NOMO-1 (cell line): ENCODE data around the gene POU6F1.

Source experiments
- DNase-seq, 2 experiments: peaks; one replicate each; lab custom pipeline; 2025; ENCODE audit not compliant: unreplicated experiment in 2 of 2; lab: John Stamatoyannopoulos, UW

The POU6F1 gene

DNA sequence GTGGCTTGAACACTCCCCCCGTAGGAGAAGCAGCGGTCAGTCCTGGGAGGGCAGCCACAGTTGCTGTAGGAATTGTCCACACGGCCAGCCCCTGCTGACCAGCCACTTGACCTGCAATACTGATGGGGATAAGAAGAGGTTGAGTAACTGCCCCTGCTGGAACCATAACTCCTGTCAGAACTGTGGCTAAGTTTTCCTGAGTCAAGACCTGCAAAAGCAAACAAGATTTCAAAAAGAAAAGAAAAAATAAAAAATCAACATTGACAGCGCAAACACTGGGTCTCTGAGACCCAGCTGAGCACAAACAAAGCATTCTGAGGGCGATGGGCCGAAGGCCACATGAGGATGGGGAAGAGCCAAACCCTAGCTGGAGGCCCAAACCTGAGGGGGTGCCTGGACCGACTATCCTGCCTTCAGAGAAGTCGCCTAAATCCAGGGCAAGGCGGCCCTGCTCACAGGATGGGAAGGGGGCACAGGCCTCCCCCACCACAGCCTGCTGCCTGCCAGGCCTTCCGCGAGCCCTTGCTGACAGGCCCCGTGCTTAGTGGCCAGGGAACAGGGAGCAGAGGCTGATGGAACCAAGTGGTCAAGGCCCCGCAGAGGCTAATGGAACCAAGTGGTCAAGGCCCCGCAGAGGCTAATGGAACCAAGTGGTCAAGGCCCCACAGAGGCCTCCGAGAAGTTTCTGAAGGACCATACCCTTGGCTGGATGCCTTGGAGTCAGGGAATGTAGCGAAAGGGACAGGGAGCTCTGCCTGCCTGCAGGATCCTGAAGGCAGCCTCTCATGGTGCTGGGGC lies 19.1 kb downstream of the POU6F1 start:
- no peak for DNase-seq

DNA sequence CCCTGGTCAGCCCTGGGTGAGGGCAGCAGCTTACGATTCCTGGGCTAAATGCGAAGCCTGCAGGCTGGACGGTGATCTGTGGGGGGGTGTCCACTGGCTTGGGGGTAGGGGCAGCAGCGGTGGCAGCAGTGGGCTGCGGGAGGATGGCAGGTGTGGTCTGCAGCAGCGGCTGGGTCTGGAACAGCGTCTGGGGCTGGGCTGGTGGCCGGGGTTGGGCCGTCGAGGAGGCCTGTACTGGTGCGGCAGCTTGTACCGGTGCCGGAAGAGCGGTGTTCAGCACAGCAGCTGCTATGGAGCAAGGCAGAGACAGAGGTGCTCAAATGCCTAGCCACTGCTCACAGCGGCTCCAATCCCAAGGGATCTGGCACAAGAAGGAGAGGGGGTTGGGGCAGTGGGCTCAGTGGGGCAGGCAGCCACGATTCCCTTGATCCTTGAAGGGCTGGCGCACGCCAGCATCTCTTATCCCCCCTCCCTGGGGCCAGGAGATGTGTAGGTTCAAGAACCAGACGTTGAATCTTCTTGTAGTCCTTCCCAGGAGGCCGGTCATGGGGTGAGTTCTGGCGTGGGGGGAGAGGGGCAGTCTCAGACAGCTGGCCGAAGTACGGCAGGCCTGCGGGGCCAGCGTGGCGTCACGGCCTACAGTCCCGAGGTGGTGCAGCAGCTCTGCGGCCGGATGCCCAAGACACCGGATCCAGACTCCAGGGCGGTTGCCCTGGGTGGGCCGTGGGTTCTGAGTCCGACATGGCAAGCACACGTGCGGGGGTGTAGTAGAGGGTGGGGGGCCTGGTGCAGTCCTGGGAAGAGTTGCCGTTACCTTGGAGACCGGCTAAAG lies 19.9 kb downstream of the POU6F1 start:
- no peak for DNase-seq

DNA sequence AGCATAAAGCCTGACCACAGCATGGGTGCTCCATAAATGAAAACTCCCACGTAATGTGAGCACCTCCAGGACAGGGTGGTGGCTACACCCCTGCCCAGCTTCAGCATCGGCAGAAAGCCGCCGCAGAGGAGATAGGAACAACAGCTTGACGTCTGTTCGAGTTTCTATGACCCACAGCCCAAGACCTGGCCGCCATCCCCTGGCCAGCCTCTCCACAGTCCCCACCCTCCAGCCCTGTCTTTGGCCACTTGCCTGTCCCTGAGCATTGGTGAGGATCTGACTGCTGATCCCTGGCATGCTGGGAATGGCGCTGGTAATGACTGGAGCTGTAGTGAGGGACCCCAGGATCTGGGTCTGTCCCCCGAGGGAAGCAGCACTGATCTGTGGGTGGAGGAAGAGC lies 21.3 kb downstream of the POU6F1 start:
- no peak for DNase-seq

DNA sequence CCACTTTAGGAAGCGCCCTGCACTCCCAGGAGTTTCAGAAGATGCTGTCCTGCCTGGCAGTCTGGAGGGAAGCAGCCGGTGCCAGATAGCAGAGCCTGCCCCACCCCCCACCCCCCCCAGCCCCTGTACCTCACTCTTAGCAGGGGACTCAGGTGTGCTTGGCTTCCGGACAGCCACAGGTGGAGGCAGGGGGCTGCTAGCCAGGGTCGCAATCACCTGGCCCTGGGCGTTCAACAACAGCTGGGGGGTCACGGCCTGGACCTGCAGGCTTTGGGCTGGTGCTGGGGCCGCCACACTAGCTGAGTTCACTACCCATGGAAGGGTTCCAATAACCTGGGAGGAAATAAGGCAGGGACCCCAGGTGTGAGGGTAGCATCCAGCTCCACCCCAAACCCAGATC lies 22.0 kb downstream of the POU6F1 start:
- DNase-seq, result no peak

DNA sequence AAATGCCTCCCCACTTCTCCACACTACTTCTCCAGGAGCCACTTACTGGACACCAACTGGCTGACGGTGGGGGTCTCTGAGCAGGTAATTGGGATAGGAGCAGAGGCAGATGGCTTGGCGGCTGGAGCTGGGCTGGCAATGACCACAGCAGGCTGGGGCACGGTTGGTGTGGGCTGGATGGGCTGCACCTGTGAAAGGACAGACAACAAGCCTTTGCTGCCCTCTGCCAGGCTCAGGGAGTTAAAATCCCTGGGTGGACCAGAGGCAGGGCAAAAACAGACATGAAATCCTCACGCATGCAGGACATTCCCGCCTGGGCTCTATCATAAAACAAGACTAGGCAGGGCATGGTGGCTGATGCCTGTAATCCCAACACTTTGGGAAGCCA lies 25.6 kb downstream of the POU6F1 start:
- DNase-seq, result no peak

DNA sequence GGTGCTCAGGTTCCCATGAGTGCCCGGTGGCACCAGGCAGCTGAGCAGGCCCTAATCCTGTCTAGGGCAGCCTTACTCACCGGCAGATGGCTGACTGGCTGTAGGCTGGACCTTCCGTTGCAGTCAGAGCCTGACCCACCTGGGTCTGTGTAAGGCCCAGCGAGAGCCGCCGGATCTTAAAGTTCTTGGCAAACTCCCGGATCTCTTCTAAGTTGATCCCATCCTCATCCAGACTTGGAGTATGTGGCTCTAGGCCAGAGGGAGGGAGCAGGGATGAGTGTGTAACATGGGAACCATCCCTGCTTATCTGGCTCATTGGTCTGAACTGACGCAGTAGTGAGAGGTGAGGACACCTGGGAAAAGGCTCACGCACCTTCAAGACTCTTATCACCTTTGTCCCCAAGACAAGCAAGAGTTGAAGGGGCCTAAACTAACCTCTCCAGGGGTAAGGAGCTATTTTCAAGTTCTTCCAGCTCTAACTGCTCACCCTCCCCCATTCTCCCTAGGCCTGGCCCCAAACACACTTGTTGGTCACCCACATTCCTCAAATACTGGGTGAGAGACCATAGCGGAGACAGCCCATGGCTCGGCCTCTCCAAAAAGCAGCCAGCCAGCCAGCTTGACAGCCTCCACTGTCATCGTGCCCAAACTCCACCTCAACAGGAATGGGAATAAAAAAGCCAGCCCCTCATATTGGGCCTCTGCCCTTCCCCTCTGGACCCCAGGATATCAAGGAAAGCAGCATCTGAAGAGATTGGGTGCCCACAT lies 26.2 kb downstream of the POU6F1 start:
- DNase-seq, result no peak

DNA sequence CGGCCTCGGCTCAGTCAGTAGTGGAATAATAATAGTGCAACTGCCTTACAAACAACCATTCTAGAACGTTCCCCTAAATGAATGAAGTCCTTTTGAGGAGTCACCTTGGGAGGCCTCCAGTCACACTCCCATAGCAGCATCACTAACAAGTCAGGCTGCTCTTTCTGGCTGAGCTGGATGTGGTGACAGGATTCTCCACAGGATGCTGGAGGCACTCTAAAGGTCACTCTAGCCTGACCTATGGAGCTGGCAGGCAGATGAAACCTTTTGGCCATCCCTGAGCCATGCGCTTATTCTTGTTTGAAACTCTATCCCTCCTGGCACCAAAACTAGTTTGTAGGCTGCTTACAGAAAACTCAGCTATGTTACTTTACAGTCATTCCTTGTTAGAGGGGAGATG lies 27.0 kb downstream of the POU6F1 start:
- no peak for DNase-seq

DNA sequence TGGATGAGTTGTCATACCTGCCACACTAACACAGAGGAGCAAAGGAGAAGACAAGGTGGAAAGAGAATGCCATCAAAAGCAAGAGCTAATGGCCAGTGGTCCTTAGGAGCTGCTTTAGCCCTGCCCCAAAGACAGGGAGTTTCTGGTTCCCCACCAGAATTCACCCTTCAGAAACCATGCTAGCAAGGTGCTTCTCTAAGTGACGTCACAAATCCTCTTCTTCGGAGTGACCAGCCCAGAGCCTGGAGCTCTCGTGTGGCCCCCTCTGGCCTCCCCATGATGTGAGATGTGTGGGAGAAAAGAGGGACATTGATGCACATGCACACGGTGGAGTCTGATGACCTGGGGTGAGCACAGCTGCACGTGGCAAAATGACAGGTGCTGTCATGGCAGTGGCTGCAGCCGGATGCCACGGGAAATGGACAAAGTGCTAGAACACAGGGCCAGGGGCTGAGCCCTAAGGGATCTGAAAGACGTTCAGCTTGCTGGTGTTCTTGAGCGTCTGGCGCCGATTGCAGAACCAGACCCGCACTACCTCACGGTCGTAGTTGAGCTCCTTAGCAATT lies 28.0 kb downstream of the POU6F1 start:
- DNase-seq, result no peak

DNA sequence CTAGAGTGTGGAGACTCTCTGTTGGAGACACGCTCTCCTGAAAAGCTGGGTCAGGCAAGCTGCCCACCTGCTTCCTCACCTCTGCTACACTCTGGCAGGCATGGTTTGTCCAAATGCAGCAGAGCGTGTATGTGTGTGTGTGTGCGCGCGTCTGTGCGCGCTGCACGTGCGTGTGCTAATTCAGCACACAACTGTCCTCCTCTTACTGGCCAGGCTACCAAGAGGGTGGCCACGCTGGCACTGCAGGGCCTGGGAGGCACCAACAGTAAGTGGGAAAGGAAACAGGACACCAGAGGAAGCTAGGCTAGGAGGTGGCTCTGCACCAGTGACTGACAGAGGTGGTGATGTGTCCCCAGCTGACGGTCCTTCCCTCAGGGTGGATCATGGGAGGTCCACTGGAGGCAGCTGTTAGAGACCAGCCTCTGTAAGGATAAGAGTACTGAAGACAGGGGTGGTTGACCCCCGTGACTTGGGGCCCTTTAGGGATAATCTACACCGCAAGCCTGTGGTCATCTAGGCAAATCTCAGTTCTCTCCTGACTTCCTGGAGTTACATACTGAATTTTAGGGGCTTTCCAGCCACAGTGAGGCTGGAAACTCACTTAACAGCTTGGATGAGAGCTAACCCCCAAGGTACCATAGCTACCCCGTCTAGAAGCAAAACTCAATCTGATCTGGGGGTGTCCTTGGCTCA lies 29.4 kb downstream of the POU6F1 start:
- no peak for DNase-seq

DNA sequence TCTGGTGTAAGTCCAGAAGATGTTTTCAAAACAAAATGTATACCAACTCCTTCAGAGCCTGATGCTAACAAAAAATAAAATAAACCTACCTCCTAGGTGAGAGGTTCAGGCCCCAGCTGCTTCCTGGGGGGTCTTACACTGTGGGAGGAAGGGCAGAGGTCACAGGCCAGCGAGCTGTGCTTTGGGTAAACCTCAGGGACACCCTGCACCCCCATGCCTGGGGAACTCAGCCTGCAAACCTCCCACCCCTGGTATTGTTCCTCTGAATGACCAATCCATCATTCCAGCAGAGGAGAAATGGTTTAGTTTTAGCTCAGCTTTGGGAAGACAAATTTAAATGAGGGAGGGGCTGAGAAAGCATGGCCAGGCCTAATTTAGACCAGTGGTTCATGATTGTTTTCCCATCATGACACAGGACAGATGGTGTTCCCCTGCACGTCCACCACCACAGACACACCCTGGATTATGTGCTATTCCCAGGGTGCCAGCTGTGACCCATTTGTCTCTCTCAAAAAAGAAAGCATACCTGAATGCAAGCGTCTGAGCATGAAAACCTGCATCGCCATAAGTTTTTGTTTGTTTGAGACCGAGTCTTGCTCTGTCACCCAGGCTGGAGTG lies 30.4 kb downstream of the POU6F1 start:
- no peak for DNase-seq

DNA sequence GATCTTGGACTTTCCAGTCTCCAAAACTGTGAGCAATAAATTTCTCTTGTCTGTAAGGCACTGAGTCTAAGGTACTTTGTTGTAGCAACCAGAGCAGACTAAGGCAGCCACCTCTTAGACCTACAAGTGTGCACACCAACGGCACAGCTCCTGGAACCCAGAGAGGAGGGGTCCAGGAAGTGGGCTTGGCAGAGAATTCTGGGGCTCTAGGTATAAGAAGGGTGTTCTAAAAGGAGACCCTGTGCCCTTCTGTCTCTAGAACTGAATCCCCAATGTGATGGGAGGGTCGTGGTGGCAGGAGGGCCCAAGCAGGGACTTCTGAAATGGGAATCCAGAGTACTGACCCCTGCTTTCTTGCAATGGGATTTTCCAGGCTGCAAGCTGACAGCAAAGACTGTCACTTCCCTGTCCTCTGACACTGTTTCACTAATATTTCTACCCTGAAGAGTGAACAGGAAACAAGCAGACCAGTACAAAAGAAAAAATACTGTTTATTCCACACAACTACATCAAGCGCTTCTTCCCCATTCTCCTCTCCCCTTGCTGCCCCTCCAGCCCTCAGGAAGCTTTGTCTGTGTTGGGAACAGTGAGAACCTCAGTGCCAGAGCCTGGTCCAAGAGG lies 31.3 kb downstream of the POU6F1 start:
- no peak for DNase-seq

DNA sequence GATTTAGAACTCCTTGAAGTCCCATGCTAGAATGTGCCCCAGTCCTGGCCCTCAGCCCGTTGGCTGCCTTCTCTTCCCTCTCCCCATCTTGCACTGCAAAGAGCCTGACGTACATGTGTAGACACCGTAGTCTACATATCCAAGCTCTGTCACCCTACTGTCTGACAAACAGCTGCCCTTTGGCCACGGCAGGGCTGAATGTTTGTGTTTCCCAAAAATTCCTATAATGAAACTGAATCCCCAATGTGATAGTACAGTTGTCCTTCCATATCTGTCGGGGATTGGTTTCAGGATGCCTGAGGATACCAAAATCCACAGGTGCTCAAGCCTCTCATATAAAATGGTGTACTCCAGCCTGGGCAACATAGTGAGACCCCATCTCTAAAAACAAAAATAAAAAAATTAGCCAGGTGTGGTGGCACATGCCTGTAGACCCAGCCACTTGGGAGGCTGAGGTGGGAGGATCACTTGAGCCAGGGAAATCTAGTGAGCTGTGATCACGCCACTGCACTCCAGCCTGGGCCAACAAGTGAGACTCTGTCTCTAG lies 32.6 kb downstream of the POU6F1 start:
- no peak for DNase-seq

DNA sequence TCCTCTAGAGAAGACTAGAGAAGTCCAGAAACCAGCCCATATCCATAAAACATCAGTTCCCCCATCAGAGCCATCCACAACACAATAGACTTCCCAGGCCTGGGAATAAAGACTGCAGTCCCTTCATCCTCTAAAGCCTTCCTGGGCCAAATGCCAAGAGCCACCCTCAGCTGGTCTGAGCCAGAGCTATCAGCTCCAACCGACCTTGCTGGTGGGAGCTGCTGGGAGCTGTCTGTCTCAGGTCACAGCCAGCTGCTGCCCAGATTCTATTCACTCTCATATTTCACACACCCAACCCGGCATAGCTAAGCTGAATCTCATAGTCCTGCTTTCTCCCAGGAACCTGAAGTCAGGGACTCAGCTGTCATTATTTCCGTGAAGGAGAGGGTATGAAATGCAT lies 34.0 kb downstream of the POU6F1 start:
- no peak for DNase-seq

DNA sequence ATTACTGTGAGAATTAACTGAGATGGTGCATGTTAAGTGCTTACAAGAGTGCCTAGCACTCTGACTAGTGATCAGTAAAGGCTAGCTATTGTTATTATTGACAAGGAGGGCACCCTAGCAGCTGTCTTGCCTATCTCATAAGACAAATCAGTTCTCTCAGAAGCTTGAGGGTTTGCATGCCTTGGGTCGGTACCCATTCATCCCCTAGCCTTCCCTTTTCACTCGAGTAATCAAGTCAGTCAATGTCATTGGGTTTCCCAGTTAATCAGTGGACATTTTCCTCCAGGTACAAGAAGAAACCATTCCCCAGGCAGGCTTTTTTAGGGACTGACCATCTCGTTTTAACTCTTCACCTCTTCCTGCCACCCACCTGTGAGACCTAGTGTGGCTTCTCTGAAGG lies 34.5 kb downstream of the POU6F1 start:
- DNase-seq, result no peak

DNA sequence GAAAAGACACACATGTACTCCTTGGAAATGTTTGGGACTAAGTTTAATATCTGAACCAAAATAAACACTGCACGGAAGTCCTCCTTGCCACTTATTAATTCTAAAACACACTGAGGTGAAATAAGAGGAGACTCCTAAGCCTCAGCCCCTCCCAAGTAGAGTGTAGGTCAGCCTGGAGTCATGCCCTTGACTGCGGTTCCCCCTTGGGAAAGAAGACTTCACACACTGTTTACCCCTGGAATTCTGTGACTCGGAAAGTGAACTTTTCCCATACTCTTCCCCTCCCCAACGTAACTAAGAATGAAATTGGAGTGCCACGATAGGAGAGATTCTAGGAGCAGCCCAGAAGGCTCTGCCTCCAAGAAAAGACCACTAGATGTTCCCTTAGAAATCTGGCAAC lies 36.3 kb downstream of the POU6F1 start:
- DNase-seq, result no peak

DNA sequence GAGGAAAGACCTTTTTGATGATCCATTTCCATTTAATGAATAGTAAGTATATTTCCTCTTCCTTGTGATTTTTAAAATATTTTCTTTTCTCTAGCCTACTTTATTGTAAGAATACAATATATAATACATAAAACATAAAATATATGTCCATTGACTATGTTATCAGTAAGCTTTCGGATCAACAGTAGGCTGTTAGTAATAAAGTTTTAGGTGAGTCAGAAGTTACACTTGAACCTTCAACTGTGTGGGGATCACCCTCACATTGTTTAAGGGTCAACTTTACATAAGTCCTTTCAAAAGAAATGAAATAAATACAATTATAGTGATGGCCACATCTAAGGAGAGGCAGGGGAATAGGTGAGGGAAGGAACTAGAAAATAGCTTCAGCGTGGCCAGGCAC lies 40.0 kb downstream of the POU6F1 start:
- DNase-seq, result no peak

DNA sequence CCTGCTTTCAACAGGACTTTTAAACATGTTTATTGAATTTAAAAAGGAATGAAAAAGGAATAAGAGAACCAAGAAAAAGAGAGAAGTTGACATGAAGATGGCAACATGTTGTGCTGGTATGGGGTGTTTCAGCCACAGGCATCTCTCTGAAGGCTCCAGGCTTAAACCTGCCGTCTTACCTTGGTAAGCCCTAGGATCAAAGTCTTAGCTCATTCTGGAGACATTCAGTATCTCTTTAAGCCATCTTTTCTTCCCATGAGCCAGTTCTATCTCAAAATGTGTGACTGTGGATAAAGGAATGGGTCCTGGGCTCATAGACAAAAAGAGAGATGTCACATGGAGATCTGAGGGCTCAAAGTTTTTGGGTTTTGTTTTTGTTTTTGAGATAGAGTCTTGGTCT lies 43.4 kb downstream of the POU6F1 start:
- DNase-seq, result no peak

DNA sequence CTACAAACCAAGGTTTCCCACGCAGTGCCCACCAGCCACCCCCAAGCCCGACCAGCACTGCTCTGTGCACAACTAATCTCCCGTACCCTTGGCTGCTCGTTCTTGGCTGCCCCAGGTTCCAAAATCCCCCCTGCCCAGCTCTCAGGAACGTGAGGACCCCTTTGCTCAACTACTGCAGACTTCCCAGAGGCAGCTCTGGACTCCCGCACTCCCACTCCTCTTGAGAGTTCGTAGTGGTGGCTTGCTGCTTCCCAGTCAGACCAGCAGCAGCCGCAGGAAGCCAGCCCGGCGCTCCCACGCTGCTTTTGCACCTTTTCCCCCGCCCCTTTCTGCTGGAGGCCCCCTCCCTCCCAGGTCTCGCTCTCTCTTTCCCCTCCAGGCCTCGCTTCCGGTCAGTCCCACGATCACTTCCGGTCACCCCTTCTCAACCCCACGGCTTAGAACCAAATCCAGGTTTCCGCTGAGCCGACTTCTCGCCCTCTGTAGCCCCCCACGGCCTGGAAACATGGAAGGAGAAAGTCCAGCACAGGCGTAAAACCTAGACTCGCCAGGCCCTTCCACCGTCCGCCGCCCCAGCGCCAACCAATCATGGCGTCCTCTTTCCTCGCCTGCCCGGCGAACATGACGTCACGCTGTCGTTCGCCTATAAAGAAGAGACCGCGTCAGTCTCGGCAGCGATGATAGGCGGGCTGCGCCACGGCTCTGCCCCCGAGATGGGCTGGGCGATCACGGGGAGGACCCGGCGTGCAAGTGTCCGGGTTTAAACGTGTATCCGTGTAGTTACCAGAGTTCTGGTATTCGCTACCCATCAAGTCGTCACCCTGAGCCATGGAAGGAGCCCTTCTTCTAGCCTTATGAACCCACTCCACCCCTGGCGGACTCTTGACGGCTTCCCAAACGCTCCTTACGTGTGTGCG lies 45.1 kb downstream of the POU6F1 start, which contains the start of gene TFCP2:
TFCP2 (minus strand) TSS at position 621 of the 917 bp plus-strand sequence. CDS start 713 bp downstream, outside the sequence.
- peak; percentile 97 to 98 for DNase-seq
